DMS114 treated with DMSO at 0.1 percent for 48 hours (cell line): ENCODE measurements around the gene NUP54.
A peak's percentile ranks its signal among the peaks of the same experiment; 100 is the strongest.

ENCODE experiments used
- DNase-seq: peaks from one replicate; lab custom pipeline; 2025; ENCODE audit not compliant: unreplicated experiment; lab: John Stamatoyannopoulos, UW

The NUP54 gene

DNA sequence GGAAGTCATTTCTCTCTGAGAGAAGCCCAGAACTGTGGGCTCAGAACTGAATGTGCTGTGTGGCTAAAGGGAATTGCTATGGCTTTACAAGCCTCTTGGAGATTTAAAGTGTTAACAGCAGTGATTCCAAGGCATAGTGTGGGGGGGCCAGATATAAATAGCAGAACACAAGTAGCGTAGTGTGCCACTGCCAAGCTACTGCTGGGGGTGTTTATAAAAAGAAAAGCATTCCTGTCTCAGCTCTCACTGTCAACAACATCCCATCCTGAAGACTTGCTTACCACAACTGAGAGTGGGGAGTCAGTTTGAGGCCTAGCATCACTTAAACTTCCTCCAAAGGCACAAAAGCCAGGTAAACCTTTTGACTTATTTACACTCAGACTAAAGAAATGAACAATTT, 73.7 kb downstream of the NUP54 start, which contains the start of gene ART3:
ART3 (plus strand) TSS at position 242 of the 400 bp plus-strand sequence. CDS start 1,181 bp downstream, outside the sequence.
- no peak for DNase-seq

- DNase-seq = no peak
Measured at GRCh38 chr4:76072760-76073159, 75.4 kb downstream of the NUP54 start.

DNA sequence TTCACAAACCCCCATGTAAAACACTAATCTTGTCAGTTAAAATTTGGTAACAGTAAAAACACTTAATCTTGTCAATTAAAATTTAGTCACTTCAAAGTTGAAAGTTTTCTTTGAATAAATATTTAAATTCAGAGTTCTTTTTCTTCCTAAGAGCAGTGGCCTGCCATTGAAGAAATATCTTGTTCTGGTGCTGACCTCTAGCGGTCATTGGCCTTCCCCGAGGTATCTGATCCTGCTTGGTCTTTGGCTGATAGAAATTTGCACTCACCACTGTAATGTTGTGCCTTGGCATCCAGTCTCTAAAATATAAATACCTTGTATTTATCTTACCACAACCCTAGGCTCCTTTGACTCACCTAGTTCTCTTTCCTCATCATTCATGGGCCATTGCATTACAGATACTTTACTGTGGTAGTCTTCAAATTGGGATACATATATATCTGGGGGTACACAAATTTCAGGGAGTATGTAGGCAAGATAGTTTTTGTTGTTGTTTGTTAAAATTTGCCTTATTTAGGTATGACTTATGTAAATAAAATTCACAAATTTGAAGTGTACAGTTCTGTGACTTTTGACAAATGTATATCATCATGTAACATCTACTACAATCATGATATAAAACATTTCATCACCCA, 80.4 kb downstream of the NUP54 start:
- peak; percentile 31 for DNase-seq

DNA sequence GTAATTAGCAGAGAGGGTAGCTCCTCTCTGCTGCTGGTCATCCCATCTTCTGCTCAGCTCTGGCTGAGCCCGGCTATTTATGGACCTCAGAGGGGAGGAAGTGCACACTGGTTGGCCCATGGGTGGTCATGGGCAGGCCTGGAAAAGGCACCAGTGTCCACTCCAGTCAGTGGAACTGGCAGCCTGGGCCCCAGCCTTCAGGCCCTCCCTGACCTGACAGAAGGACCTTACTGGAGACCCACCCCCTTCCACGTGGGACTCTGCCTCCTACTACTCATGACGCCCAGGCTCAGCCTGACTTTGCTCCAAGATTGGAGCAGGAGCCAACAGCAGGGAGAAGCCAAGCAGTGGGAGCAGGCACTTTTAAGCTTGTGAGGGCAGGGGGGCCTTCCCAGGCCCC, 81.7 kb downstream of the NUP54 start:
- no peak for DNase-seq
